Erythroblast (primary cell): Measurements from ENCODE around the gene TSPAN15.

Experiments used
- DNase-seq, 2 experiments: peaks; one replicate each; lab custom pipeline; 2025; lab: John Stamatoyannopoulos, UW
- GATA1 ChIP-seq: IDR thresholded peaks from 2 replicates; pipeline ENCODE4 v1.6.1; 2011; ENCODE audit warnings: low read depth, mild to moderate bottlenecking, control low read depth, low read length, moderate library complexity
- POLR2A ChIP-seq: IDR thresholded peaks from 2 replicates; pipeline ENCODE4 v1.6.1; 2011; ENCODE audit warnings: mild to moderate bottlenecking, low read length

Gene TSPAN15

GRCh38 chr10:69459893-69460575 is 8.8 kb downstream of the TSPAN15 start:
- TF ChIP-seq GATA1 (no peak), POLR2A (no peak)
- no peak for DNase-seq

- no peak for DNase-seq
- TF ChIP-seq GATA1 (no peak), POLR2A (no peak)
Measured at GRCh38 chr10:69460576-69461242, 9.4 kb downstream of the TSPAN15 start.

- DNase-seq: no peak
- TF ChIP-seq POLR2A: no peak
- no peak for TF ChIP-seq GATA1
Measured at GRCh38 chr10:69461243-69462025, 10.2 kb downstream of the TSPAN15 start.

- no peak for DNase-seq
- TF ChIP-seq GATA1 (no peak), POLR2A (no peak)
Measured at GRCh38 chr10:69463886-69464285, 12.6 kb downstream of the TSPAN15 start.

GRCh38 chr10:69464401-69464800 is 13.1 kb downstream of the TSPAN15 start:
- TF ChIP-seq POLR2A: no peak
- no peak for TF ChIP-seq GATA1
- no peak for DNase-seq

GRCh38 chr10:69464801-69465401 is 13.6 kb downstream of the TSPAN15 start:
- no peak for DNase-seq
- TF ChIP-seq GATA1: no peak
- no peak for TF ChIP-seq POLR2A

- no peak for DNase-seq
- TF ChIP-seq GATA1 (no peak), POLR2A (no peak)
Measured at GRCh38 chr10:69465457-69466157, 14.3 kb downstream of the TSPAN15 start.

- no peak for DNase-seq
- no peak for TF ChIP-seq GATA1
- no peak for TF ChIP-seq POLR2A
Measured at GRCh38 chr10:69466158-69466490, 14.9 kb downstream of the TSPAN15 start.

- TF ChIP-seq POLR2A (no peak), GATA1 (no peak)
- no peak for DNase-seq
Measured at GRCh38 chr10:69466689-69467088, 15.4 kb downstream of the TSPAN15 start.

GRCh38 chr10:69467928-69468750 is 16.9 kb downstream of the TSPAN15 start:
- no peak for DNase-seq
- TF ChIP-seq GATA1 (no peak), POLR2A (no peak)

- TF ChIP-seq GATA1: no peak
- TF ChIP-seq POLR2A: no peak
- DNase-seq: no peak
Measured at GRCh38 chr10:69468751-69469089, 17.5 kb downstream of the TSPAN15 start.

- DNase-seq: no peak
- TF ChIP-seq GATA1: no peak
- TF ChIP-seq POLR2A: no peak
Measured at GRCh38 chr10:69469976-69470375, 18.7 kb downstream of the TSPAN15 start.
